Upper lobe of left lung (tissue), 4 donors: ENCODE data around the gene SRI.

Source experiments
- EP300 ChIP-seq, 4 donors: sonication (generic); formaldehyde crosslinking; IDR thresholded peaks; one replicate each; pipeline ENCODE4 v1.5.1; 2017; ENCODE audit warnings: antibody characterized with exemption in 4 of 4, control low read depth in 2 of 4
- POLR2A ChIP-seq, 4 donors: fragments of 450-650 bp; IDR thresholded peaks; one replicate each; pipeline ENCODE4 v1.5.1; 2016 to 2017; ENCODE audit warnings: antibody characterized with exemption in 4 of 4, mild to moderate bottlenecking in 2 of 4
- TF ChIP-seq, protein P1 (sequence below), 6 experiments: fragments of 450-650 bp in 4 of 6; fragments of 200-600 bp in 2 of 6; sonication (generic) in 2 of 6; IDR thresholded peaks; one replicate each; pipeline ENCODE4 v1.5.1; 2016 to 2019; ENCODE audit warnings: antibody characterized with exemption in 6 of 6

DNA sequence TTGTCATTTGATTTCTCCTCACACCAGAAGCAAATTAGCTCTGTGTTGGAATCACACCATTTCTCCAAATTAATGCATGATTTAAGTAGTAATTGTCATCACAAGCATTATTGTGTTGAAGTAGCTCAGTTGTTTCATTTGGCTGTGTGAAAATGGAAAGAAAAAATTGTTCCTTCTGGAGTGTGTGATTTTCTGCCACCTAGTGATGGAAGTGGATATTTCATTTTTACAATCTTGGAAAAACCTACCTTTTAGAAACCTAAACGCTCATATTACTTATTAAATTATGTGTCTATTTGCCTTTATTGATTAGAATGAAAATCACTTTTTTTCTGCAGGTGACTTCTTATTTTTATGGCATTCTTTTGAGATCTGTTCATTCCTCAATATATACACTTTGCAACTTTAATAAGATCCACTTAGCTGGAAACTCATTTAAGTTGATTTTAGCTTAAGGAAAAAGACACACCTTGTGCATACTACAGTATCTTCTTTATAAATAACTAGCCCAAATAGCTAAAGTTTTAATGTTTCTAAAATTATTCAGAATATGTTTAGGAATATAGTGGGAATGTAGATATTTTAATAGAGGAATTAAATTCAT is 50.0 kb downstream of the SRI start:
- TF ChIP-seq, protein P1, sequence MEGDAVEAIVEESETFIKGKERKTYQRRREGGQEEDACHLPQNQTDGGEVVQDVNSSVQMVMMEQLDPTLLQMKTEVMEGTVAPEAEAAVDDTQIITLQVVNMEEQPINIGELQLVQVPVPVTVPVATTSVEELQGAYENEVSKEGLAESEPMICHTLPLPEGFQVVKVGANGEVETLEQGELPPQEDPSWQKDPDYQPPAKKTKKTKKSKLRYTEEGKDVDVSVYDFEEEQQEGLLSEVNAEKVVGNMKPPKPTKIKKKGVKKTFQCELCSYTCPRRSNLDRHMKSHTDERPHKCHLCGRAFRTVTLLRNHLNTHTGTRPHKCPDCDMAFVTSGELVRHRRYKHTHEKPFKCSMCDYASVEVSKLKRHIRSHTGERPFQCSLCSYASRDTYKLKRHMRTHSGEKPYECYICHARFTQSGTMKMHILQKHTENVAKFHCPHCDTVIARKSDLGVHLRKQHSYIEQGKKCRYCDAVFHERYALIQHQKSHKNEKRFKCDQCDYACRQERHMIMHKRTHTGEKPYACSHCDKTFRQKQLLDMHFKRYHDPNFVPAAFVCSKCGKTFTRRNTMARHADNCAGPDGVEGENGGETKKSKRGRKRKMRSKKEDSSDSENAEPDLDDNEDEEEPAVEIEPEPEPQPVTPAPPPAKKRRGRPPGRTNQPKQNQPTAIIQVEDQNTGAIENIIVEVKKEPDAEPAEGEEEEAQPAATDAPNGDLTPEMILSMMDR (IDR thresholded peaks at IDR 0.05) = peak in 4 of 6 experiments; percentile 36 to 44 (median 38)
- TF ChIP-seq EP300 (IDR thresholded peaks at IDR 0.05) (no peak), POLR2A (IDR thresholded peaks at IDR 0.05) (no peak)
